ENCODE results near the gene FBXO46. TPM values are rescaled to one million over a fixed set of nuclear protein-coding genes. Genes with fewer than 3 reads are reported as not detected.

FBXO46 gene
- total RNA-seq, 2 experiments from 2014 or later: 27.5 to 32.2 TPM

- Histone ChIP-seq H3K9me3 (ENCODE audit: low read length) (no peaks in the 10 kb centered on the region), H3K4me1 (ENCODE audit: insufficient read depth, low read length, poor library complexity, severe bottlenecking) (peaks cover 33% of the 10 kb centered on the region), H3K9me2 (ENCODE audit: insufficient read depth, low read length) (no peaks in the 10 kb centered on the region), H3K4me3 (ENCODE audit: low read depth, low read length, poor library complexity, severe bottlenecking) (peak overlapping the region; percentile 71), H2AFZ (ENCODE audit: low read length) (peak overlapping the region; percentile 17; the same call in 1 of the 2 replicates), H3K27ac (ENCODE audit: low read depth, low read length, poor library complexity, severe bottlenecking) (peak overlapping the region; percentile 71), H3K79me2 (ENCODE audit: insufficient read depth, low read depth, low read length) (no peaks in the 10 kb centered on the region), H3K36me3 (ENCODE audit: insufficient read depth, low read length) (no peaks in the 10 kb centered on the region), H4K20me1 (ENCODE audit: insufficient read depth, low read length) (no peaks in the 10 kb centered on the region), H3K4me2 (ENCODE audit: low read length) (peak overlapping the region; percentile 91)
- peak; percentile 97 for DNase-seq (ENCODE audit: low spot score)
- BruUV-seq (replicated peaks): no TSS peak
- ChIA-PET CTCF (ENCODE audit: unreplicated experiment) (interaction anchor here (0.5 to 0.6 kb wide), 4 partner anchors 40 to 1552 kb away, joined by 3 to 10 read pairs (median 4); no protein-coding TSS in a partner anchor), POLR2A (interaction anchor here (1.1 to 1.3 kb wide), 2 partner anchors 50 to 93 kb away, joined by 3 to 4 read pairs; partner anchors contain the start of gene SYMPK)
- TF ChIP-seq EZH2phosphoT487 (IDR thresholded peaks at IDR 0.05; ENCODE audit: borderline replicate concordance, low read depth, low read length) (no peak), CTCF (conservative IDR thresholded peaks at IDR 0.05; ENCODE audit: low read length) (peak; percentile 93)
- intact Hi-C loops (cut with micrococcal nuclease; ENCODE audit: unreplicated experiment): loop anchor here (1.0 to 5.0 kb wide), 3 partner anchors 9 to 78 kb away; partner anchors contain the start of genes QPCTL and SNRPD2
Measured at GRCh38 chr19:45770192-45771101, 39.8 kb upstream of the FBXO46 start.

GRCh38 chr19:45769821-45770191, 39.1 kb upstream of the FBXO46 start:
- ChIA-PET POLR2A (interaction anchor here (0.7 to 1.3 kb wide), 5 partner anchors 49 to 194 kb away, joined by 3 to 4 read pairs (median 4); partner anchors contain the start of gene SYMPK), CTCF (ENCODE audit: unreplicated experiment) (interaction anchor here (0.6 to 1.3 kb wide), 4 partner anchors 30 to 434 kb away, joined by 3 to 5 read pairs (median 4); no protein-coding TSS in a partner anchor)
- H3K79me2 ChIP-seq (ENCODE audit: insufficient read depth, low read depth, low read length): no peaks in the 10 kb centered on the region
- H3K36me3 ChIP-seq (ENCODE audit: insufficient read depth, low read length): no peaks in the 10 kb centered on the region
- no peaks in the 10 kb centered on the region for H3K9me3 ChIP-seq (ENCODE audit: low read length)
- H3K27ac ChIP-seq (ENCODE audit: low read depth, low read length, poor library complexity, severe bottlenecking): peak overlapping the region; percentile 71
- H3K9me2 ChIP-seq (ENCODE audit: insufficient read depth, low read length): no peaks in the 10 kb centered on the region
- no TSS peak for BruUV-seq (replicated peaks)
- H3K4me3 ChIP-seq (ENCODE audit: low read depth, low read length, poor library complexity, severe bottlenecking): peak overlapping the region; percentile 71
- H3K4me1 ChIP-seq (ENCODE audit: insufficient read depth, low read length, poor library complexity, severe bottlenecking): peaks cover 33% of the 10 kb centered on the region
- peak overlapping the region; percentile 91 for H3K4me2 ChIP-seq (ENCODE audit: low read length)
- intact Hi-C loops (cut with micrococcal nuclease; ENCODE audit: unreplicated experiment): loop anchor here (1.0 to 5.0 kb wide), 4 partner anchors 9 to 78 kb away; partner anchors contain the start of genes QPCTL and SNRPD2
- H2AFZ ChIP-seq (ENCODE audit: low read length): peak overlapping the region; percentile 17; the same call in 1 of the 2 replicates
- peak; percentile 70 for DNase-seq (ENCODE audit: low spot score)
- TF ChIP-seq EZH2phosphoT487 (IDR thresholded peaks at IDR 0.05; ENCODE audit: borderline replicate concordance, low read depth, low read length) (no peak), CTCF (conservative IDR thresholded peaks at IDR 0.05; ENCODE audit: low read length) (no peak)
- no peaks in the 10 kb centered on the region for H4K20me1 ChIP-seq (ENCODE audit: insufficient read depth, low read length)
